Testis (tissue), 3 donors: Measurements from ENCODE around the gene LIN52. TPM values are rescaled to one million over a fixed set of nuclear protein-coding genes. Genes with fewer than 3 reads are reported as not detected.
A peak's percentile ranks its signal among the peaks of the same experiment; 100 is the strongest.

Experiments used
- DNase-seq: peaks from one replicate; pipeline ENCODE4 v3.0.0-alpha.2; 2019
- H3K27ac ChIP-seq, 2 donors: fragments of 200-600 bp; sonication (generic); one replicate each; pipeline ENCODE4 v1.5.1; 2019
- H3K27me3 ChIP-seq: fragments of 200-600 bp; sonication (generic); one replicate; pipeline ENCODE4 v1.5.1; 2019
- H3K36me3 ChIP-seq: fragments of 200-600 bp; sonication (generic); one replicate; pipeline ENCODE4 v1.5.1; 2017; ENCODE audit warnings: low read depth; ENCODE audit errors: missing control alignments
- H3K4me1 ChIP-seq: fragments of 200-600 bp; sonication (generic); one replicate; pipeline ENCODE4 v1.5.1; 2019
- H3K4me3 ChIP-seq, 2 donors: fragments of 200-600 bp; sonication (generic); one replicate each; pipeline ENCODE4 v1.5.1; 2017 to 2019
- H3K9me3 ChIP-seq: fragments of 200-600 bp; sonication (generic); one replicate; pipeline ENCODE4 v1.5.1; 2017
- POLR2A ChIP-seq: fragments of 450-650 bp; IDR thresholded peaks from one replicate; pipeline ENCODE4 v1.6.1; 2017; ENCODE audit warnings: antibody characterized with exemption, mild to moderate bottlenecking, moderate library complexity
- WGBS, 2 donors: methylation state at CpG; one replicate each; pipeline ENCODE4 v1.1.5; 2018; 5-methylcytosine and 5-hydroxymethylcytosine counted together
- intact Hi-C: fragments of 100-400 bp; cut with DNase I; formaldehyde crosslinking; loops from one replicate; pipeline ENCODE4 v1.15.1; 2023; ENCODE audit warnings: low total_unique reads
- polyA plus RNA-seq: library from polyadenylated mRNA; stranded (reverse); fragments of 350-450 nt; fragmentation: Illumina TruSeq; extraction: RNeasy Lipid Tissue Mini Kit (QIAGEN cat#74804); gene quantifications from one replicate; pipeline ENCODE4 v1.2.3, GENCODE V29; 2014; ENCODE audit warnings: low read depth, low replicate concordance; ENCODE audit not compliant: insufficient read depth
- total RNA-seq, 2 donors: library from RNA; depleted of rRNA; stranded (reverse); fragments of >200 nt; gene quantifications; one replicate each; pipeline ENCODE4 v1.2.3, GENCODE V29; 2016
- TF ChIP-seq, protein P1 (sequence below), 3 experiments: fragments of 450-650 bp in 2 of 3; fragments of 200-600 bp in 1 of 3; sonication (generic) in 1 of 3; IDR thresholded peaks; one replicate each; pipeline ENCODE4 v1.5.1; 2016 to 2019; ENCODE audit warnings: antibody characterized with exemption in 3 of 3, mild to moderate bottlenecking in 2 of 3, moderate library complexity in 1 of 3

The LIN52 gene
- total and polyA plus RNA-seq, 3 donors from 2014 or later, result 13.8 to 21.7 (median 18.9) TPM

DNA sequence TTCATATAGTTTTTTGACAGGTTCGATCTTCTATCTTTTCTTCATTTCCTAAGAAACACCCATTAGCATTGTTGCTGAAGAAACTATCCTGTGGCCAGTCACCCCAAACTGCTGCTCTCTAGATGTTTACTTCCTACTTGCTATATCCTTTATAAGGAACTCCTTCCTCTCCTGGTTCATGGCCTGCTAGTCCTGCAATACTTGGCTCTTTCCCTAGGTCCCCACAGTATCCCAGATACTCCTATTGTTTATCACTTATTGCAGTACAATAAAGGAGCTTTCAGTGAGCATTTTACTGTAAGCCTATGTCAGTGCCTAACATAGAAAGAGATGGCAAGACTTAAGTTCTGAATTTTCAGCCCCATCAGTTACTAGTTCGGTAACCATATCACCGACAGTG lies 3.3 kb upstream of the LIN52 start:
- intact Hi-C loops, result no loop called here
- WGBS, 2 donors, result 72 to 83% methylated on average over 3 of the region's 3 CpGs
- peaks cover 20% of the 10 kb centered on the region for H3K4me1 ChIP-seq
- H3K4me3 ChIP-seq, result no peak overlapping the region
- TF ChIP-seq, protein P1, sequence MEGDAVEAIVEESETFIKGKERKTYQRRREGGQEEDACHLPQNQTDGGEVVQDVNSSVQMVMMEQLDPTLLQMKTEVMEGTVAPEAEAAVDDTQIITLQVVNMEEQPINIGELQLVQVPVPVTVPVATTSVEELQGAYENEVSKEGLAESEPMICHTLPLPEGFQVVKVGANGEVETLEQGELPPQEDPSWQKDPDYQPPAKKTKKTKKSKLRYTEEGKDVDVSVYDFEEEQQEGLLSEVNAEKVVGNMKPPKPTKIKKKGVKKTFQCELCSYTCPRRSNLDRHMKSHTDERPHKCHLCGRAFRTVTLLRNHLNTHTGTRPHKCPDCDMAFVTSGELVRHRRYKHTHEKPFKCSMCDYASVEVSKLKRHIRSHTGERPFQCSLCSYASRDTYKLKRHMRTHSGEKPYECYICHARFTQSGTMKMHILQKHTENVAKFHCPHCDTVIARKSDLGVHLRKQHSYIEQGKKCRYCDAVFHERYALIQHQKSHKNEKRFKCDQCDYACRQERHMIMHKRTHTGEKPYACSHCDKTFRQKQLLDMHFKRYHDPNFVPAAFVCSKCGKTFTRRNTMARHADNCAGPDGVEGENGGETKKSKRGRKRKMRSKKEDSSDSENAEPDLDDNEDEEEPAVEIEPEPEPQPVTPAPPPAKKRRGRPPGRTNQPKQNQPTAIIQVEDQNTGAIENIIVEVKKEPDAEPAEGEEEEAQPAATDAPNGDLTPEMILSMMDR (IDR thresholded peaks at IDR 0.05), result no peak
- TF ChIP-seq POLR2A, result no peak
- H3K27me3 ChIP-seq, result no peaks in the 10 kb centered on the region
- no peaks in the 10 kb centered on the region for H3K36me3 ChIP-seq
- H3K27ac ChIP-seq, result peak overlapping the region; percentile 63 to 87
- no peak for DNase-seq
- no peaks in the 10 kb centered on the region for H3K9me3 ChIP-seq

DNA sequence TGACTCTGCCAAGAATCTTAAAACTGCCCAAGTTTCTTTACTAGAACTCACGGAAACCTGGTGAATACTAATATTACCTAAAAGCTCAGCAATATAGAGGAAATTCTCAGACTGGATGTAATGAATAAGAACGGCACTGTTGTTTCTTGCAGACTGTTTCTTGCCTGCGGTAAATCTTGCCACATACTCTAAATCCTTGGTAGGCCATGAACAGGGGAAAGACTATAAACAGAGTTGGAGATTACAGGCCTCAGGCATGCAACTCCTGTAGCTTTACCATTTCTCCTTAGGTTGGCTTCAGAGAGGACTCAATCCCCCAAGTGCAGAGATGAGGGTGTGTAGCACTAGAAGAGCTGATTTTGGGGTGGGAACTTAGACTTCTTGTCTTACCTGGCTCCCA lies 1.6 kb upstream of the LIN52 start:
- Histone ChIP-seq H3K9me3 (no peaks in the 10 kb centered on the region), H3K27me3 (no peaks in the 10 kb centered on the region), H3K36me3 (no peaks in the 10 kb centered on the region), H3K4me3 (peak overlapping the region in 1 of 2 donors; percentile 72), H3K4me1 (peaks cover 20% of the 10 kb centered on the region), H3K27ac (peak overlapping the region; percentile 87 to 88)
- DNase-seq, result no peak
- WGBS, 2 donors, result 68 to 69% methylated on average over 3 of the region's 3 CpGs
- no peak for TF ChIP-seq POLR2A
- TF ChIP-seq, protein P1 (IDR thresholded peaks at IDR 0.05), result no peak
- intact Hi-C loops, result no loop called here

DNA sequence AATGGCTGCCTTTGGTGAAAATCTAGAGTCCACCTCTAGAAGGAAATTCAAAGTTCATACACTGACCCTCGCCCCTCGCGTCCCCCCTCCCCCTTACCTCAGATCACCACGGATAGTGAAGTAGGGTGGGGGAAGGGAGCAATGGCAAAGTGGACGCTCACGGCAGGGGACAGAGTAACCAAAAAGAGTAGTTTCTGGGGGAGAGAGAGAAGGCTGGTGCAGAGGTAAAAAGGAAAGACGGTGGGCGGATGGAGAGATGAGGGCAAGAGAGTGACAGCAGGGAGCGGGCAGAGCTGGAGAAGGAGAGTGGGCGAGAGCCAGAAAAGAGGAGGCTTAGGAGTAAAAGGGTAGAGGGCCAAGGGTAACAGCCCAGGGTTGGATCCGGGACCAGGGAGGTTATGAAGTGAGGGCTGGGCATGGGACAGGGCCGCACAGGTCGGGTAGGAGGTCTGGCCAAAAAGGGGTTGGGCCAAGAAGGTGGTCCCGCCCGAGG lies 926 bp upstream of the LIN52 start:
- no peaks in the 10 kb centered on the region for H3K36me3 ChIP-seq
- peaks cover 20% of the 10 kb centered on the region for H3K4me1 ChIP-seq
- WGBS, 2 donors, result 0 to 1% methylated on average over 15 of the region's 15 CpGs
- intact Hi-C loops, result no loop called here
- TF ChIP-seq, protein P1 (IDR thresholded peaks at IDR 0.05), result no peak
- TF ChIP-seq POLR2A, result no peak
- no peak for DNase-seq
- peak overlapping the region; percentile 68 to 72 for H3K4me3 ChIP-seq
- H3K9me3 ChIP-seq, result no peaks in the 10 kb centered on the region
- no peaks in the 10 kb centered on the region for H3K27me3 ChIP-seq
- H3K27ac ChIP-seq, result peak overlapping the region; percentile 87 to 88

DNA sequence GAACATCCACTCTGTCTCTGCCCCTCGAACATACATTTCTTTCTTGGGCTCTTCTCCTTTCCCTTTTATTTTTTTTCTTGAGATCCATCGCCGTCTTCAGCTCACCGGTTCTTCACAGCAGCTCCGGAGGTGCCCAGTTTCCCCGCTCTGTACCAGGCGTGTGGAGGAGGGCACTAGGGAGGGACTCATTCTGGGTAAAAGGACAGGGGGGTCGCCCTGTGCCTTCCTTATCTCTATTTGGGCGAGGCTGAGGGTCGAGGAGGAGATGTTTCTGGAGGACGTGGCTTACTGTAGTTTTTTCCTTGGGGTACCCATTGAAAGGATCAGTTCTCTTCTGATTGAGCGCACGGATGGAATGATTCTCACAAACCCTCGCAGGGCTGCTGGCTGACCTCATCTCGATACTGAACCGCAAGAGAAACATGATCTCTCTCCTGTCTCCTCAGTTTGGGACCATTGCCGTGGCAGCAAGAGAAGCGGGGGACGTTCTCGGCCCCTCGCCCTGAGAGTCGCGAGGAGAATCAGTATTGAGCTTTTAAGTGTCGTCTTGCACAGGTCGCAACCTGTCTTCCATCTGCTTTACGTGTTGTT lies 386 bp downstream of the LIN52 start:
- H3K4me1 ChIP-seq, result peaks cover 20% of the 10 kb centered on the region
- peak overlapping the region; percentile 68 to 72 for H3K4me3 ChIP-seq
- peak overlapping the region; percentile 60 to 89 for H3K27ac ChIP-seq
- H3K27me3 ChIP-seq, result no peaks in the 10 kb centered on the region
- 0% methylated on average over 21 to 26 of the region's 26 CpGs for WGBS, 2 donors
- TF ChIP-seq, protein P1 (IDR thresholded peaks at IDR 0.05), result no peak
- TF ChIP-seq POLR2A, result no peak
- no peaks in the 10 kb centered on the region for H3K36me3 ChIP-seq
- H3K9me3 ChIP-seq, result no peaks in the 10 kb centered on the region
- DNase-seq, result no peak
- intact Hi-C loops, result no loop called here

DNA sequence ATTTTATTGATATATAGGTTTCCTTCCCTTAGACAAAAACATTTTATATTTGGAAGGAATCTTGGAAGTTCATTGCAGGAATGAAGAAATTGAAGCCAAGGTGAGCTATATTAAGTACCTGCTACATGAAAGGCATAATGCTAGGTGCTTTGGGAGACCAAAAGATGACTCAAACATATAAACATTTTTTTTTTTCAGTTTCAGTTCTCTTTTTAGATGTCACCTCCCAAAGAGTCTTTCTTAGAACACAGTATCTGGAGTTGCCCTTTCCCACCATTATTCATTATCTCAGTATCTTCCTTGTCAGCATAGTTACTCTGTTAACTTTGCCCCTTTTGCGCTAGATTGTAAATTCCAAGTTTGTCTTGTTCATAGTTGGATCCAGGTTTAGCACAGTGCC lies 1.1 kb downstream of the LIN52 start:
- 67 to 68% methylated on average over 1 of the region's 1 CpG for WGBS, 2 donors

More for the DNA sequence above, 1.1 kb downstream of the LIN52 start:
- intact Hi-C loops, result no loop called here
- Histone ChIP-seq H3K4me1 (peaks cover 20% of the 10 kb centered on the region), H3K9me3 (no peaks in the 10 kb centered on the region), H3K27me3 (no peaks in the 10 kb centered on the region), H3K27ac (no peak overlapping the region), H3K36me3 (no peaks in the 10 kb centered on the region), H3K4me3 (no peak overlapping the region)
- no peak for DNase-seq
- TF ChIP-seq POLR2A, result no peak
- TF ChIP-seq, protein P1 (IDR thresholded peaks at IDR 0.05), result no peak
